Glutamatergic neuron (in vitro differentiated cells): ENCODE measurements around the gene TSNAXIP1. TPM values are rescaled to one million over a fixed set of nuclear protein-coding genes. Genes with fewer than 3 reads are reported as not detected.

ENCODE experiments used
- DNase-seq: peaks from one replicate; pipeline ENCODE4 v3.0.0; 2022
- H3K27ac Mint-ChIP-seq: one replicate; pipeline ENCODE4 v1.8.0; 2020; ENCODE audit warnings: mild to moderate bottlenecking, mixed read lengths, inconsistent platforms; ENCODE audit not compliant: unreplicated experiment
- H3K27me3 Mint-ChIP-seq: one replicate; pipeline ENCODE4 v1.8.0; 2020; ENCODE audit warnings: mild to moderate bottlenecking, moderate library complexity, mixed read lengths, inconsistent platforms; ENCODE audit not compliant: unreplicated experiment
- H3K36me3 Mint-ChIP-seq: one replicate; pipeline ENCODE4 v1.8.0; 2020; ENCODE audit warnings: mild to moderate bottlenecking, mixed read lengths, inconsistent platforms; ENCODE audit not compliant: unreplicated experiment
- H3K4me1 Mint-ChIP-seq: one replicate; pipeline ENCODE4 v1.8.0; 2020; ENCODE audit warnings: mild to moderate bottlenecking, low read depth, mixed read lengths, inconsistent platforms; ENCODE audit not compliant: unreplicated experiment
- H3K4me3 Mint-ChIP-seq: one replicate; pipeline ENCODE4 v1.8.0; 2020; ENCODE audit warnings: mild to moderate bottlenecking, mixed read lengths, inconsistent platforms; ENCODE audit not compliant: unreplicated experiment
- H3K9me3 Mint-ChIP-seq: one replicate; pipeline ENCODE4 v1.8.0; 2020; ENCODE audit warnings: mild to moderate bottlenecking, moderate library complexity, mixed read lengths, inconsistent platforms; ENCODE audit not compliant: unreplicated experiment
- total RNA-seq: library from RNA; stranded (reverse); fragmentation: NEBNext Ultra II Directional; extraction: Animal tissue kit (Norgen Biotek cat#: 25700); gene quantifications from one replicate; pipeline ENCODE4 v1.2.1, GENCODE V29; 2021; ENCODE audit not compliant: unreplicated experiment
- TF ChIP-seq, protein P1 (sequence below): fragments of 200-600 bp; sonication (generic); IDR thresholded peaks from one replicate; pipeline ENCODE4 v1.5.0; 2021; ENCODE audit not compliant: partially characterized antibody, unreplicated experiment

TSNAXIP1 gene
- total RNA-seq, 1 donor from 2014 or later = 3.4 TPM

- H3K27ac Mint-ChIP-seq = peak overlapping the region; percentile 96
- H3K27me3 Mint-ChIP-seq = no peaks in the 10 kb centered on the region
- peak overlapping the region; percentile 97 for H3K4me3 Mint-ChIP-seq
- peaks cover 11% of the 10 kb centered on the region for H3K9me3 Mint-ChIP-seq
- H3K4me1 Mint-ChIP-seq = peaks cover 31% of the 10 kb centered on the region
- TF ChIP-seq, protein P1, sequence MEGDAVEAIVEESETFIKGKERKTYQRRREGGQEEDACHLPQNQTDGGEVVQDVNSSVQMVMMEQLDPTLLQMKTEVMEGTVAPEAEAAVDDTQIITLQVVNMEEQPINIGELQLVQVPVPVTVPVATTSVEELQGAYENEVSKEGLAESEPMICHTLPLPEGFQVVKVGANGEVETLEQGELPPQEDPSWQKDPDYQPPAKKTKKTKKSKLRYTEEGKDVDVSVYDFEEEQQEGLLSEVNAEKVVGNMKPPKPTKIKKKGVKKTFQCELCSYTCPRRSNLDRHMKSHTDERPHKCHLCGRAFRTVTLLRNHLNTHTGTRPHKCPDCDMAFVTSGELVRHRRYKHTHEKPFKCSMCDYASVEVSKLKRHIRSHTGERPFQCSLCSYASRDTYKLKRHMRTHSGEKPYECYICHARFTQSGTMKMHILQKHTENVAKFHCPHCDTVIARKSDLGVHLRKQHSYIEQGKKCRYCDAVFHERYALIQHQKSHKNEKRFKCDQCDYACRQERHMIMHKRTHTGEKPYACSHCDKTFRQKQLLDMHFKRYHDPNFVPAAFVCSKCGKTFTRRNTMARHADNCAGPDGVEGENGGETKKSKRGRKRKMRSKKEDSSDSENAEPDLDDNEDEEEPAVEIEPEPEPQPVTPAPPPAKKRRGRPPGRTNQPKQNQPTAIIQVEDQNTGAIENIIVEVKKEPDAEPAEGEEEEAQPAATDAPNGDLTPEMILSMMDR = no peak
- H3K36me3 Mint-ChIP-seq = no peaks in the 10 kb centered on the region
- no peak for DNase-seq
These were observed 41.4 kb downstream of the TSNAXIP1 start for GRCh38 chr16:67848118-67848517.

DNA sequence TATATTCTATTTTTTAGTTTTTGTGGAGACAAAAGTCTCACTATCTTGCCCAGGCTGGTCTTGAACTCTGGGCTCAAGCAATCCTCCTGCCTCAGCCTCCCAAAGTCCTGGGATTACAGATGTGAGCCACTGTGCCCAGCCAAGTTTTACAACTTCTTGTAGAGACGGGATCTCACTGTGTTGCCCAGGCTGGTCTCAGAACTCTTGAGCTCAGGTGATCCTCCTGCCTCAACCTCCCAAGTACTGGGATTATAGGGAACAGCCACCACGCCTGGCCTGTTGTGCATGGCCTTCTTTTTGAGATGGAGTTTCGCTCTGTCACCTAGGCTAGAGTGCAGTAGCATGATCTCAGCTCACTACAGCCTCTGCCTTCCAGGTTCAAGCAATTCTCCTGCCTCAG lies 47.0 kb downstream of the TSNAXIP1 start:
- Mint-ChIP-seq H3K4me3 (no peak overlapping the region), H3K27me3 (peaks cover 4% of the 10 kb centered on the region), H3K4me1 (peaks cover 14% of the 10 kb centered on the region), H3K36me3 (no peaks in the 10 kb centered on the region), H3K9me3 (no peaks in the 10 kb centered on the region), H3K27ac (no peak overlapping the region)
- no peak for DNase-seq
- TF ChIP-seq, protein P1 = no peak

- TF ChIP-seq, protein P1 = no peak
- Mint-ChIP-seq H3K36me3 (no peaks in the 10 kb centered on the region), H3K27me3 (peaks cover 4% of the 10 kb centered on the region), H3K4me3 (no peak overlapping the region), H3K4me1 (peaks cover 12% of the 10 kb centered on the region), H3K27ac (no peak overlapping the region), H3K9me3 (no peaks in the 10 kb centered on the region)
- no peak for DNase-seq
These were observed 49.1 kb downstream of the TSNAXIP1 start for GRCh38 chr16:67855789-67856188.

DNA sequence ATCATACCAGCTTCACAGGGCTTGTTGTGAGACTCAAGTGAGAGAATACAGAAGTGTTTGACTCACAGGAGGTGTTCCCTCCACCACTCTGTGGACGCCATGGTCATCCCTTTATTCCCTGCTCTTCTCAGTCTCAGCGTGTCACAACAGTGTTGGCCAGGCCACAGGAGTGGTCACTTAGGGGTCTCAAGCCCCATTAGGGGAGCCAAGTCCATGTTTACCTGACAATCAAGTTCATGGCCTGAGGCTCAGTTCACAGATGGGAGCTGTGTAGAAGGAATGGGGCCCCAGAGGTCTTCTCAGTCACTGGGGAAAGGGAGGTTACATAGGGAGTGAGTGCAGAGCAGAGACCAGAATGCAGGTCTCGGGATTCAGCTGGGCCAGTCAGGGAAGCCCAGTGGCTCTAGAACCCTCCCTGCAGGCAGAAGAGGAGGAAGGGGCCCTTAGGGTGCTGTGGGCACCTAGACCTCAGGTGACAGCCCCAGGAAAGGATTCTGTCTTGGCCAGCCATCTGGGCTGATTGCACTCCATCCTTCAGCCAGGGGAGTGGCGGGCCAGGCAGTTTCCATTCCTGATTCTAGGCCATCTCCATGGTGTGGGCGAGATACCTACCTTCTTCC lies 50.3 kb downstream of the TSNAXIP1 start:
- DNase-seq = no peak
- Mint-ChIP-seq H3K4me1 (peaks cover 21% of the 10 kb centered on the region), H3K9me3 (peaks cover 3% of the 10 kb centered on the region), H3K4me3 (no peak overlapping the region), H3K36me3 (no peaks in the 10 kb centered on the region), H3K27ac (peak overlapping the region; percentile 55), H3K27me3 (peaks cover 4% of the 10 kb centered on the region)
- TF ChIP-seq, protein P1 = no peak

DNA sequence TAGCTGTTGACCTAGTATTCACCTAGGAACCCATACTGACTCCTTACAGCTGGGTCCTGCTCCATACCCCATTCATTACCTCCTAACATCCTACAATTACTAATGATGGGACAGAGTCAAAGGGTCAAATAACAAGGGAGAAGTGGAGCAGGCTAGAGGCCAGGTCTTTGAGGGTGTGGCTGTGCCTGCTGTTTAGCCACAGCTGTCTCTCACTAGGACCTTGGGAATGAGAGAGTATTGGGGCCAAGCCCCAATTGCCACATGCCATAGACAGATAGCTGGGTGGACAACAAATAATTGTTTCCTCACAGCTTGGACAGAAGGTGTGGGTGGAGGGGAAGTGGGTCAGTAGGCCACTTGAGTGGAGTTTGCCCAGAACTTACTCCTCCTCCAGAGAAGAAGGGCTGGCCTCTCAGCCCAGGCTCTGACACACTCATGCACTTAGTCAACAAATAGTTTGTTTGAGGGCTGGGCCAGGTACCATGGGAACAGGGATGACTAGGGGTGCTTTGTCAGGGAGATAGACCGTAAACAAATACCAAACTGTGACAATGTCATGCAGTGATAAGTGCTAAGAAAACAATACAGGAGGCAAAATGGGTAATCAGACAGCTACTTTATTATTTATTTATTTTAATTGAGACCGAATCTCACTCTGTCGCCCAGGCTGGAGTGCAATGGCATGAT lies 51.0 kb downstream of the TSNAXIP1 start:
- H3K27me3 Mint-ChIP-seq = peaks cover 4% of the 10 kb centered on the region
- H3K4me1 Mint-ChIP-seq = peaks cover 24% of the 10 kb centered on the region
- H3K27ac Mint-ChIP-seq = no peak overlapping the region
- peaks cover 3% of the 10 kb centered on the region for H3K9me3 Mint-ChIP-seq
- no peak for DNase-seq
- TF ChIP-seq, protein P1 = no peak
- H3K4me3 Mint-ChIP-seq = no peak overlapping the region
- H3K36me3 Mint-ChIP-seq = no peaks in the 10 kb centered on the region
